GM12801 (cell line): ENCODE measurements around the gene TCP11.

Source experiments
- CTCF ChIP-seq: IDR thresholded peaks from one replicate; pipeline ENCODE4 v1.5.1; 2011; ENCODE audit warnings: control low read depth; ENCODE audit not compliant: insufficient read length; ENCODE audit errors: extremely low read depth

TCP11 gene

GRCh38 chr6:35177596-35177995 lies 36.5 kb upstream of the TCP11 start:
- TF ChIP-seq CTCF, result no peak

GRCh38 chr6:35177157-35177556 lies 36.0 kb upstream of the TCP11 start:
- TF ChIP-seq CTCF, result no peak

GRCh38 chr6:35176301-35177024 lies 35.3 kb upstream of the TCP11 start:
- no peak for TF ChIP-seq CTCF

GRCh38 chr6:35174501-35174900 lies 33.4 kb upstream of the TCP11 start:
- TF ChIP-seq CTCF, result no peak

GRCh38 chr6:35174088-35174434 lies 32.9 kb upstream of the TCP11 start:
- no peak for TF ChIP-seq CTCF

GRCh38 chr6:35173427-35174087 lies 32.4 kb upstream of the TCP11 start:
- TF ChIP-seq CTCF, result no peak

GRCh38 chr6:35173044-35173426 lies 31.9 kb upstream of the TCP11 start:
- no peak for TF ChIP-seq CTCF

- TF ChIP-seq CTCF, result no peak
Observed at GRCh38 chr6:35170891-35171290, 29.8 kb upstream of the TCP11 start.
